ENCODE measurements around the gene ARHGAP24. TPM values are rescaled to one million over a fixed set of nuclear protein-coding genes. Genes with fewer than 3 reads are reported as not detected.

The ARHGAP24 gene
- polyA plus RNA-seq, 1 of the 3 experiments (the other 2 are of a cell fraction): 1.4 TPM

DNA sequence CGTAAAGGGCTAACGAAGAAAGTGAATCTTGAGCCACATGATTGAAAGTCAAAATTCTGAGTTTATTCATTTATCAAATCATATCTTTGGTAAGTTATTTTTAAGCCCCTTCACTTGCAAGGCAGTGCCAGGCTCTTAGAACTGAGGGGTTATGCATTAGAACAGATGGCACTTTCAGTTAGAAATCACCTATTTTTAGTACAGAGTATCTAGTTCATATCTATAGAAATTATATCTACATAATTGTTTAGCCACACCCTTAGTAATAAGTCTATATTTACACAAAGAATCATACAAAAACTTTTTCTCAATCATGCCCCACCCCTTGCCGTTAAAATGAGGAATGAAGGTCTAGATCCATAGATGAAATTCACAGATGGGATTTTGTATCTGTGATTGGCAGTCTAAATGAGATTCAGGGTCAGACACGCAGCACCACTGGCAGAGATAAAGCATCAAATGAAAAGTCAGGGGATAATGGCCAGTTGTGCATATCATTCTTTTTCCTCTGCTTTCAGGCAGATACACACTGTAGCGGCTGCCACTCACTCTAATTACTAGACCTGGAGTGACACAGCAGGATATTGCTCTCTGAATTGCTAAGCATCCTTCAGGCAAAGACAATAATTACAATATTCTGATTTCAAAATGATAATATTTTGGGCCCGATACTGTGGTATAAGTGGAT, 444.4 kb downstream of the ARHGAP24 start:
- Histone ChIP-seq H3K9me3 (no peaks in the 10 kb centered on the region), H3K27ac (ENCODE audit: low read depth in 2 of 2, low read length in 1 of 2) (no peak overlapping the region), H3F3A (replicated peaks; ENCODE audit: insufficient read depth) (peaks cover 4% of the 10 kb centered on the region), H3K79me2 (ENCODE audit: insufficient read depth) (no peaks in the 10 kb centered on the region), H3K4me3 (ENCODE audit: low read depth in 2 of 2, low read length in 1 of 2) (no peak overlapping the region), H2AFZ (ENCODE audit: low read depth) (no peak overlapping the region), H3K27me3 (ENCODE audit: insufficient read depth) (no peaks in the 10 kb centered on the region), H3K9me2 (no peaks in the 10 kb centered on the region; the same call in 1 of the 2 replicates), H3K36me3 (replicated peaks in 1 of 2; ENCODE audit: control insufficient read depth in 1 of 2, insufficient read depth in 2 of 2, low read length in 1 of 2) (no peaks in the 10 kb centered on the region), H3K4me2 (no peak overlapping the region), H4K20me1 (ENCODE audit: insufficient read depth) (no peaks in the 10 kb centered on the region), H3K4me1 (ENCODE audit: control insufficient read depth in 1 of 2, insufficient read depth in 2 of 2, low read depth in 1 of 2, low read length in 1 of 2) (peaks cover 0 to 3% of the 10 kb centered on the region in 2 experiments; a peak in 2 of 4 replicates), H3K9ac (no peak overlapping the region)
- TF ChIP-seq RCOR1 (IDR thresholded peaks at IDR 0.05; ENCODE audit: low read length) (peak; percentile 45; the same call in 1 of the 2 replicates), GATA2 (CRISPR knock-in tag; IDR thresholded peaks at IDR 0.05) (peak; percentile 66)
- TF ChIP-seq, protein P1, sequence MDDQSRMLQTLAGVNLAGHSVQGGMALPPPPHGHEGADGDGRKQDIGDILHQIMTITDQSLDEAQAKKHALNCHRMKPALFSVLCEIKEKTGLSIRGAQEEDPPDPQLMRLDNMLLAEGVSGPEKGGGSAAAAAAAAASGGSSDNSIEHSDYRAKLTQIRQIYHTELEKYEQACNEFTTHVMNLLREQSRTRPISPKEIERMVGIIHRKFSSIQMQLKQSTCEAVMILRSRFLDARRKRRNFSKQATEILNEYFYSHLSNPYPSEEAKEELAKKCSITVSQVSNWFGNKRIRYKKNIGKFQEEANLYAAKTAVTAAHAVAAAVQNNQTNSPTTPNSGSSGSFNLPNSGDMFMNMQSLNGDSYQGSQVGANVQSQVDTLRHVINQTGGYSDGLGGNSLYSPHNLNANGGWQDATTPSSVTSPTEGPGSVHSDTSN (IDR thresholded peaks at IDR 0.05): no peak
- CTCF ChIA-PET: no interaction called here
- DNase-seq: peak; percentile 28
- POLR2A ChIA-PET: no interaction called here
- WGBS (ENCODE audit: low lambda C conversion rate): 69% methylated on average over 6 of the region's 6 CpGs

DNA sequence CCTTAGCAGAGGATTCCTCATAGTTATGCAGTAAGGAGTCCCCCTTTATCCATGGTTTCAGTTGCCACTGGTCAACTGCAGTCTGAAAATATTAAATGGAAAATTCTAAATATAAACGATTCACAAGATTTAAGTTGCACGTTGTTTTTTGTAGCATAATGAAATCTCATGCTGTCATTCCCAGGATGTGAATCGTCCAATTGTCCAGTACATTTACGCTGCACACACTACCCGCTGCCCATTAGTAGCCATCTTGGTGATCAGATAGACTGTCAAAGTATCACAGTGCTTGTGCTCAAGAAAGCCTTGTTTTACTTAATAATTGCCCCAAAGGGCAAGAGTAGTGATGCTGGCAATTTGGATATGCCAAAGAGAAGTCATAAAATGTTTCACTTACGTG, 450.1 kb downstream of the ARHGAP24 start:
- H3K27ac ChIP-seq (ENCODE audit: low read depth in 2 of 2, low read length in 1 of 2): no peak overlapping the region
- no peaks in the 10 kb centered on the region for H3K79me2 ChIP-seq (ENCODE audit: insufficient read depth)
- no peak overlapping the region for H3K4me2 ChIP-seq
- no peak for DNase-seq
- 78% methylated on average over 6 of the region's 6 CpGs for WGBS (ENCODE audit: low lambda C conversion rate)
- ChIA-PET CTCF (interaction anchor here (1.0 kb wide), 1 partner anchor 13 kb away, joined by 3 read pairs; no protein-coding TSS in a partner anchor), POLR2A (no interaction called here)
- H3F3A ChIP-seq (replicated peaks; ENCODE audit: insufficient read depth): no peaks in the 10 kb centered on the region
- no peak overlapping the region for H2AFZ ChIP-seq (ENCODE audit: low read depth)
- no peaks in the 10 kb centered on the region for H4K20me1 ChIP-seq (ENCODE audit: insufficient read depth)
- no peaks in the 10 kb centered on the region for H3K9me2 ChIP-seq
- TF ChIP-seq, protein P1 (IDR thresholded peaks at IDR 0.05): no peak
- TF ChIP-seq MXI1 (IDR thresholded peaks at IDR 0.05; ENCODE audit: low read depth, low read length) (no peak), TCF12 (IDR thresholded peaks at IDR 0.05) (no peak), FOSL2 (IDR thresholded peaks at IDR 0.05; ENCODE audit: borderline replicate concordance, low read depth) (no peak), SMC3 (IDR thresholded peaks at IDR 0.05; ENCODE audit: low read depth, low read length) (no peak)
- H3K9ac ChIP-seq: no peak overlapping the region
- no peaks in the 10 kb centered on the region; a peak in 1 of 4 replicates for H3K4me1 ChIP-seq (ENCODE audit: control insufficient read depth in 1 of 2, insufficient read depth in 2 of 2, low read depth in 1 of 2, low read length in 1 of 2)
- H3K9me3 ChIP-seq: no peaks in the 10 kb centered on the region
- H3K27me3 ChIP-seq (ENCODE audit: insufficient read depth): no peaks in the 10 kb centered on the region
- H3K36me3 ChIP-seq (replicated peaks in 1 of 2; ENCODE audit: control insufficient read depth in 1 of 2, insufficient read depth in 2 of 2, low read length in 1 of 2): no peaks in the 10 kb centered on the region
- H3K4me3 ChIP-seq (ENCODE audit: low read depth in 2 of 2, low read length in 1 of 2): no peak overlapping the region

Measured in SK-N-SH (cell line).